Measurements from ENCODE around the gene HLA-B. TPM values are rescaled to one million over a fixed set of nuclear protein-coding genes. Genes with fewer than 3 reads are reported as not detected.
"Not testable (repeated sequence)": the region's sequence is repeated elsewhere in the genome, so short reads cannot be mapped to it uniquely, and the experiment has no call there.

The HLA-B gene
- total RNA-seq (2014; rRNA removed; shearing (Covaris generic)): 179 and 192 TPM in 2 replicates
- 367 and 388 TPM in 2 replicates for polyA plus RNA-seq (2015; cell fraction: cytosol; rRNA removed)
- polyA plus RNA-seq (2015; cell fraction: nucleus; rRNA removed): 235 and 246 TPM in 2 replicates

GRCh38 chr6:31356946-31357466 lies at the start of gene HLA-B:
Gene HLA-B (minus strand): TSS chr6:31357179. CDS start chr6:31357158, 21 bp downstream.
- in situ Hi-C loops (cut with HindIII; ENCODE audit: low pct_unique_long_range_greater_than_20kb, low sequenced_read_pairs): no loop called here
- peak; percentile 83 for DNase-seq (ENCODE audit: low read depth, low spot score)

GRCh38 chr6:31405996-31406395 lies 49.0 kb upstream of the HLA-B start:
- in situ Hi-C loops (cut with HindIII; ENCODE audit: low pct_unique_long_range_greater_than_20kb, low sequenced_read_pairs): no loop called here
- no peak for DNase-seq (ENCODE audit: low read depth, low spot score)

- DNase-seq (ENCODE audit: low read depth, low spot score); in situ Hi-C loops (cut with HindIII; ENCODE audit: low pct_unique_long_range_greater_than_20kb, low sequenced_read_pairs): not testable (repeated sequence)
Observed at GRCh38 chr6:31404061-31404364, 47.0 kb upstream of the HLA-B start.

- DNase-seq (ENCODE audit: low read depth, low spot score): peak; percentile 79
- in situ Hi-C loops (cut with HindIII; ENCODE audit: low pct_unique_long_range_greater_than_20kb, low sequenced_read_pairs): no loop called here
Observed at GRCh38 chr6:31403283-31404060, 46.5 kb upstream of the HLA-B start, which contains the start of gene MICA. Gene MICA (plus strand): TSS chr6:31403595. CDS start chr6:31403633, 38 bp downstream.

- no peak for DNase-seq (ENCODE audit: low read depth, low spot score)
- in situ Hi-C loops (cut with HindIII; ENCODE audit: low pct_unique_long_range_greater_than_20kb, low sequenced_read_pairs): no loop called here
Observed at GRCh38 chr6:31402324-31403282, 45.6 kb upstream of the HLA-B start.

GRCh38 chr6:31401403-31401802 lies 44.4 kb upstream of the HLA-B start:
- in situ Hi-C loops (cut with HindIII; ENCODE audit: low pct_unique_long_range_greater_than_20kb, low sequenced_read_pairs): no loop called here
- peak; percentile 20 for DNase-seq (ENCODE audit: low read depth, low spot score)

- peak; percentile 48 for DNase-seq (ENCODE audit: low read depth, low spot score)
- in situ Hi-C loops (cut with HindIII; ENCODE audit: low pct_unique_long_range_greater_than_20kb, low sequenced_read_pairs): no loop called here
Observed at GRCh38 chr6:31400467-31401289, 43.7 kb upstream of the HLA-B start.

GRCh38 chr6:31399589-31400466 lies 42.8 kb upstream of the HLA-B start:
- in situ Hi-C loops (cut with HindIII; ENCODE audit: low pct_unique_long_range_greater_than_20kb, low sequenced_read_pairs): no loop called here
- peak; percentile 89 for DNase-seq (ENCODE audit: low read depth, low spot score)

GRCh38 chr6:31397901-31398525 lies 41.0 kb upstream of the HLA-B start:
- in situ Hi-C loops (cut with HindIII; ENCODE audit: low pct_unique_long_range_greater_than_20kb, low sequenced_read_pairs): no loop called here
- no peak for DNase-seq (ENCODE audit: low read depth, low spot score)

GRCh38 chr6:31397153-31397499 lies 40.1 kb upstream of the HLA-B start:
- DNase-seq (ENCODE audit: low read depth, low spot score); in situ Hi-C loops (cut with HindIII; ENCODE audit: low pct_unique_long_range_greater_than_20kb, low sequenced_read_pairs): not testable (repeated sequence)

- in situ Hi-C loops (cut with HindIII; ENCODE audit: low pct_unique_long_range_greater_than_20kb, low sequenced_read_pairs): no loop called here
- DNase-seq (ENCODE audit: low read depth, low spot score): peak; percentile 83
Observed at GRCh38 chr6:31396422-31397152, 39.6 kb upstream of the HLA-B start.

GRCh38 chr6:31395832-31396231 lies 38.9 kb upstream of the HLA-B start:
- DNase-seq (ENCODE audit: low read depth, low spot score): no peak
- in situ Hi-C loops (cut with HindIII; ENCODE audit: low pct_unique_long_range_greater_than_20kb, low sequenced_read_pairs): no loop called here

GRCh38 chr6:31394381-31394780 lies 37.4 kb upstream of the HLA-B start:
- DNase-seq (ENCODE audit: low read depth, low spot score): no peak
- in situ Hi-C loops (cut with HindIII; ENCODE audit: low pct_unique_long_range_greater_than_20kb, low sequenced_read_pairs): no loop called here

GRCh38 chr6:31393932-31394331 lies 37.0 kb upstream of the HLA-B start:
- no peak for DNase-seq (ENCODE audit: low read depth, low spot score)
- in situ Hi-C loops (cut with HindIII; ENCODE audit: low pct_unique_long_range_greater_than_20kb, low sequenced_read_pairs): no loop called here

- in situ Hi-C loops (cut with HindIII; ENCODE audit: low pct_unique_long_range_greater_than_20kb, low sequenced_read_pairs); DNase-seq (ENCODE audit: low read depth, low spot score): not testable (repeated sequence)
Observed at GRCh38 chr6:31389802-31390132, 32.8 kb upstream of the HLA-B start.
